Measurements from ENCODE around the gene LRMDA. TPM values are rescaled to one million over a fixed set of nuclear protein-coding genes. Genes with fewer than 3 reads are reported as not detected.
A peak's percentile ranks its signal among the peaks of the same experiment; 100 is the strongest.

The LRMDA gene
- total and polyA plus RNA-seq, 2 of the 13 experiments (the other 11 are each of a cell fraction or from before 2014, with no cell fraction given): 13.4 to 22.0 TPM

DNA sequence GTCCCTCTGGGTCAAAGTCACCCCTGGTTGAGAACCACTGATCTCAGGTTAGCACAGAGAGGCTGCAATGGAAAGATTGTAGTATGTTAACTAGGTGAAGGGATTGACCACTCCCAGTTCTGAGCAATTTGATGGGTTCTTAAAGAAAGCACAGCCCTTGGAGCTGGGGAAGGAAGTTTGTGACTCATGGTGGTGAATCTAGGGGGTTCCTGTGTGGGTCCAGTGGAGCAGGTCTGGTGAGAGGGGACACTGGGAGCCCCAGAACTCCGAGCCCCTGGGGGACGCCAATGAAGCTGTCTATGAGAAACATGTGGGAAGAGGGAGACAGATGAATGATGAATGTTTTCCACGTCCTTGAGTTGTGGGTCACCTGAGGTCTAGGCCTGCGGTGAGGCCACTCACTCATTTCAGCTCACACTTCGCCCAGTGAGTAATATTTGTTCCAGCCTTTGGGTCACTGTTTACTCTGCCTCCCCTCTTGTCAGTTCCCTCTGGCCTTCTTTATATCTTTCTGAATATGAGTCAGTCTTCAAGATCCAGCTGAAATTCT lies 341.9 kb downstream of the LRMDA start (continued):
- TF ChIP-seq ZFP36 (IDR thresholded peaks at IDR 0.05; ENCODE audit: borderline replicate concordance, low read depth, low read length, partially characterized antibody) (no peak), ZNF761 (CRISPR knock-in tag; conservative IDR thresholded peaks at IDR 0.05) (no peak), TCF12 (IDR thresholded peaks at IDR 0.05) (no peak), TCF12 (CRISPR knock-in tag; IDR thresholded peaks at IDR 0.05) (peak; percentile 79; the same call in 1 of the 2 replicates), KDM5B (CRISPR knock-in tag; IDR thresholded peaks at IDR 0.05; ENCODE audit: borderline replicate concordance) (no peak), KLF16 (CRISPR knock-in tag; IDR thresholded peaks at IDR 0.05) (peak in 1 of 2 experiments; percentile 39; a peak in 1 of 4 replicates), SMAD3 (CRISPR knock-in tag; IDR thresholded peaks at IDR 0.05) (peak; percentile 62; the same call in 1 of the 2 replicates), ARNT2 (CRISPR knock-in tag; IDR thresholded peaks at IDR 0.05; ENCODE audit: low read depth) (no peak; the same call in 1 of the 2 replicates), ZSCAN12 (CRISPR knock-in tag; IDR thresholded peaks at IDR 0.05) (no peak), POGK (CRISPR knock-in tag; conservative IDR thresholded peaks at IDR 0.05) (no peak), ZNF224 (CRISPR knock-in tag; IDR thresholded peaks at IDR 0.05) (no peak), NR3C1 (CRISPR knock-in tag; IDR thresholded peaks at IDR 0.05) (no peak), SSRP1 (CRISPR knock-in tag; IDR thresholded peaks at IDR 0.05) (no peak; the same call in 1 of the 2 replicates), NR1H2 (CRISPR knock-in tag; IDR thresholded peaks at IDR 0.05; ENCODE audit: borderline replicate concordance, low read depth) (no peak), ZNF333 (CRISPR knock-in tag; IDR thresholded peaks at IDR 0.05; ENCODE audit: borderline replicate concordance) (no peak), ZNF296 (CRISPR knock-in tag; conservative IDR thresholded peaks at IDR 0.05) (no peak), SIX4 (CRISPR knock-in tag; IDR thresholded peaks at IDR 0.05) (peak; percentile 71; the same call in 1 of the 2 replicates), KLF12 (CRISPR knock-in tag; IDR thresholded peaks at IDR 0.05; ENCODE audit: borderline replicate concordance) (no peak), FIP1L1 (IDR thresholded peaks at IDR 0.05; ENCODE audit: borderline replicate concordance, insufficient read depth, low read depth, low read length) (no peak)
- TF ChIP-seq, protein P1, sequence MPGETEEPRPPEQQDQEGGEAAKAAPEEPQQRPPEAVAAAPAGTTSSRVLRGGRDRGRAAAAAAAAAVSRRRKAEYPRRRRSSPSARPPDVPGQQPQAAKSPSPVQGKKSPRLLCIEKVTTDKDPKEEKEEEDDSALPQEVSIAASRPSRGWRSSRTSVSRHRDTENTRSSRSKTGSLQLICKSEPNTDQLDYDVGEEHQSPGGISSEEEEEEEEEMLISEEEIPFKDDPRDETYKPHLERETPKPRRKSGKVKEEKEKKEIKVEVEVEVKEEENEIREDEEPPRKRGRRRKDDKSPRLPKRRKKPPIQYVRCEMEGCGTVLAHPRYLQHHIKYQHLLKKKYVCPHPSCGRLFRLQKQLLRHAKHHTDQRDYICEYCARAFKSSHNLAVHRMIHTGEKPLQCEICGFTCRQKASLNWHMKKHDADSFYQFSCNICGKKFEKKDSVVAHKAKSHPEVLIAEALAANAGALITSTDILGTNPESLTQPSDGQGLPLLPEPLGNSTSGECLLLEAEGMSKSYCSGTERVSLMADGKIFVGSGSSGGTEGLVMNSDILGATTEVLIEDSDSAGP (CRISPR knock-in tag; IDR thresholded peaks at IDR 0.05; ENCODE audit: borderline replicate concordance): peak; percentile 40; the same call in 1 of the 2 replicates
- TF ChIP-seq, protein P2, sequence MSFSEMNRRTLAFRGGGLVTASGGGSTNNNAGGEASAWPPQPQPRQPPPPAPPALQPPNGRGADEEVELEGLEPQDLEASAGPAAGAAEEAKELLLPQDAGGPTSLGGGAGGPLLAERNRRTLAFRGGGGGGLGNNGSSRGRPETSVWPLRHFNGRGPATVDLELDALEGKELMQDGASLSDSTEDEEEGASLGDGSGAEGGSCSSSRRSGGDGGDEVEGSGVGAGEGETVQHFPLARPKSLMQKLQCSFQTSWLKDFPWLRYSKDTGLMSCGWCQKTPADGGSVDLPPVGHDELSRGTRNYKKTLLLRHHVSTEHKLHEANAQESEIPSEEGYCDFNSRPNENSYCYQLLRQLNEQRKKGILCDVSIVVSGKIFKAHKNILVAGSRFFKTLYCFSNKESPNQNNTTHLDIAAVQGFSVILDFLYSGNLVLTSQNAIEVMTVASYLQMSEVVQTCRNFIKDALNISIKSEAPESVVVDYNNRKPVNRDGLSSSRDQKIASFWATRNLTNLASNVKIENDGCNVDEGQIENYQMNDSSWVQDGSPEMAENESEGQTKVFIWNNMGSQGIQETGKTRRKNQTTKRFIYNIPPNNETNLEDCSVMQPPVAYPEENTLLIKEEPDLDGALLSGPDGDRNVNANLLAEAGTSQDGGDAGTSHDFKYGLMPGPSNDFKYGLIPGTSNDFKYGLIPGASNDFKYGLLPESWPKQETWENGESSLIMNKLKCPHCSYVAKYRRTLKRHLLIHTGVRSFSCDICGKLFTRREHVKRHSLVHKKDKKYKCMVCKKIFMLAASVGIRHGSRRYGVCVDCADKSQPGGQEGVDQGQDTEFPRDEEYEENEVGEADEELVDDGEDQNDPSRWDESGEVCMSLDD (CRISPR knock-in tag; IDR thresholded peaks at IDR 0.05; ENCODE audit: borderline replicate concordance): peak; percentile 82; the same call in 1 of the 2 replicates
- TF ChIP-seq, protein P3, sequence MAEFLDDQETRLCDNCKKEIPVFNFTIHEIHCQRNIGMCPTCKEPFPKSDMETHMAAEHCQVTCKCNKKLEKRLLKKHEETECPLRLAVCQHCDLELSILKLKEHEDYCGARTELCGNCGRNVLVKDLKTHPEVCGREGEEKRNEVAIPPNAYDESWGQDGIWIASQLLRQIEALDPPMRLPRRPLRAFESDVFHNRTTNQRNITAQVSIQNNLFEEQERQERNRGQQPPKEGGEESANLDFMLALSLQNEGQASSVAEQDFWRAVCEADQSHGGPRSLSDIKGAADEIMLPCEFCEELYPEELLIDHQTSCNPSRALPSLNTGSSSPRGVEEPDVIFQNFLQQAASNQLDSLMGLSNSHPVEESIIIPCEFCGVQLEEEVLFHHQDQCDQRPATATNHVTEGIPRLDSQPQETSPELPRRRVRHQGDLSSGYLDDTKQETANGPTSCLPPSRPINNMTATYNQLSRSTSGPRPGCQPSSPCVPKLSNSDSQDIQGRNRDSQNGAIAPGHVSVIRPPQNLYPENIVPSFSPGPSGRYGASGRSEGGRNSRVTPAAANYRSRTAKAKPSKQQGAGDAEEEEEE (CRISPR knock-in tag; IDR thresholded peaks at IDR 0.05; ENCODE audit: borderline replicate concordance): no peak

All from HepG2 (cell line).